GM12878 (cell line): Measurements from ENCODE around the gene FMNL3. TPM values are rescaled to one million over a fixed set of nuclear protein-coding genes. Genes with fewer than 3 reads are reported as not detected.

ENCODE experiments used
- ASH2L ChIP-seq: fragments of 300-600, 200-600 bp; sonication (generic); IDR thresholded peaks from 2 replicates; pipeline ENCODE4 v1.6.1; 2017; ENCODE audit warnings: low read depth, mild to moderate bottlenecking, borderline replicate concordance
- ATF2 ChIP-seq: IDR thresholded peaks from 2 replicates; pipeline ENCODE4 v1.6.1; 2012; ENCODE audit warnings: low read length, inconsistent platforms
- BHLHE40 ChIP-seq, 2 experiments: fragments of 450-650 bp in 1 of 2; IDR thresholded peaks; 2 replicates each; pipeline ENCODE4 v1.6.1; 2011 to 2017; ENCODE audit warnings: low read depth in 2 of 2, borderline replicate concordance in 1 of 2, improper control_type of control experiment in 1 of 2, low read length in 1 of 2, mild to moderate bottlenecking in 1 of 2
- CREM ChIP-seq: IDR thresholded peaks from 2 replicates; pipeline ENCODE4 v1.6.1; 2014; ENCODE audit warnings: antibody characterized with exemption, low read depth
- CTCF ChIP-seq, 3 experiments: IDR thresholded peaks in 2 of 3; conservative IDR thresholded peaks in 1 of 3; 2 replicates each; pipeline ENCODE4 v1.5.1; 2011; ENCODE audit warnings: low read depth in 3 of 3, low read length in 3 of 3, mild to moderate bottlenecking in 3 of 3, control low read depth in 2 of 3, moderate library complexity in 2 of 3, inconsistent platforms in 1 of 3, mixed read lengths in 1 of 3; ENCODE audit not compliant: control insufficient read depth in 2 of 3, insufficient read depth in 1 of 3; ENCODE audit errors: extremely low read depth in 1 of 3
- EED ChIP-seq: sonication (generic); IDR thresholded peaks from 2 replicates; pipeline ENCODE4 v1.6.1; 2016; ENCODE audit warnings: antibody characterized with exemption, low read depth
- HCFC1 ChIP-seq: fragments of 150-350 bp; IDR thresholded peaks from 2 replicates; pipeline ENCODE4 v1.6.1; 2014; ENCODE audit warnings: low read length
- HDAC2 ChIP-seq: fragments of 200-600 bp; sonication (generic); IDR thresholded peaks from 2 replicates; pipeline ENCODE4 v1.6.1; 2017
- IRF4 ChIP-seq: IDR thresholded peaks from 2 replicates; pipeline ENCODE4 v1.6.1; 2011; ENCODE audit warnings: low read depth, low read length
- KDM1A ChIP-seq: fragments of 200-600 bp; sonication (generic); IDR thresholded peaks from 2 replicates; pipeline ENCODE4 v1.6.1; 2016; ENCODE audit warnings: borderline replicate concordance
- MEF2A ChIP-seq: IDR thresholded peaks from 2 replicates; pipeline ENCODE4 v1.6.1; 2011; ENCODE audit warnings: low read depth, mild to moderate bottlenecking, low read length, moderate library complexity; ENCODE audit not compliant: insufficient read depth
- MXI1 ChIP-seq: fragments of 150-350 bp; IDR thresholded peaks from 2 replicates; pipeline ENCODE4 v1.6.1; 2011; ENCODE audit warnings: low read depth, mild to moderate bottlenecking, inconsistent platforms, low read length, improper control_type of control experiment
- NR2C2 ChIP-seq: IDR thresholded peaks from 2 replicates; pipeline ENCODE4 v1.6.1; 2011; ENCODE audit warnings: borderline replicate concordance, low read depth; ENCODE audit not compliant: control insufficient read depth, insufficient read length
- PAX5 ChIP-seq: IDR thresholded peaks from 2 replicates; pipeline ENCODE4 v1.6.1; 2011; ENCODE audit warnings: low read depth, low read length, borderline replicate concordance
- REST ChIP-seq: IDR thresholded peaks from 2 replicates; pipeline ENCODE4 v1.6.1; 2012; ENCODE audit warnings: mild to moderate bottlenecking, low read depth, low read length
- SMARCA5 ChIP-seq: fragments of 450-650 bp; IDR thresholded peaks from 2 replicates; pipeline ENCODE4 v1.6.1; 2017; ENCODE audit warnings: mild to moderate bottlenecking
- SP1 ChIP-seq: IDR thresholded peaks from one replicate; pipeline ENCODE4 v1.6.1; 2011; ENCODE audit warnings: low read depth, low read length
- SPI1 ChIP-seq: IDR thresholded peaks from 2 replicates; pipeline ENCODE4 v1.6.1; 2011; ENCODE audit warnings: low read depth, mild to moderate bottlenecking, low read length, moderate library complexity, borderline replicate concordance; ENCODE audit not compliant: insufficient read depth
- TAF1 ChIP-seq: IDR thresholded peaks from 2 replicates; pipeline ENCODE4 v1.6.1; 2011; ENCODE audit warnings: mild to moderate bottlenecking, low read depth, low read length, borderline replicate concordance
- TCF3 ChIP-seq: IDR thresholded peaks from 2 replicates; pipeline ENCODE4 v1.6.1; 2012; ENCODE audit warnings: low read depth, mild to moderate bottlenecking, low read length, borderline replicate concordance; ENCODE audit not compliant: insufficient read depth
- ZNF217 ChIP-seq: fragments of 450-650 bp; IDR thresholded peaks from 2 replicates; pipeline ENCODE4 v1.6.1; 2017; ENCODE audit warnings: antibody characterized with exemption, mild to moderate bottlenecking
- ZNF622 ChIP-seq: fragments of 450-650 bp; IDR thresholded peaks from 2 replicates; pipeline ENCODE4 v1.6.1; 2017; ENCODE audit warnings: mild to moderate bottlenecking, inconsistent platforms
- polyA plus RNA-seq, 11 experiments: library from polyadenylated mRNA; depleted of rRNA in 4 of 11; unstranded in 6 of 11; stranded (reverse) in 5 of 11; fragments of >200 nt; fragmentation: Nextera tagmentation in 4 of 11; fragmentation: Illumina TruSeq in 1 of 11; extraction: Ambion mirVana in 4 of 11; extraction: Trizol in 1 of 11; gene quantifications; 1 replicate in 1 of 11; 2 replicates in 10 of 11; pipeline versions ENCODE4 v1.2.1 to v1.2.3, GENCODE V29; 2011 to 2016; ENCODE audit warnings: inconsistent platforms in 2 of 11, missing spikeins in 2 of 11, low read depth in 1 of 11
- total RNA-seq, 4 experiments: library from RNA; depleted of rRNA in 3 of 4; stranded (reverse); fragments of >200 nt in 3 of 4; fragmentation: Illumina TruSeq in 1 of 4; extraction: Trizol in 1 of 4; gene quantifications; 2 replicates each; pipeline versions ENCODE4 v1.2.1 to v1.2.3, GENCODE V29; 2013 to 2021
- TF ChIP-seq, protein P1 (sequence below): fragments of 450-650 bp; conservative IDR thresholded peaks from 2 replicates; pipeline ENCODE4 v1.6.1; 2017; ENCODE audit warnings: mild to moderate bottlenecking, moderate library complexity

Gene FMNL3
- total and polyA plus RNA-seq, 10 of the 15 experiments (the other 5 are each of a cell fraction or from before 2014, with no cell fraction given) = 3.0 to 64.9 (median 30.9) TPM

- TF ChIP-seq MEF2A (peak; percentile 35; the same call in 1 of the 2 replicates), SP1 (no peak), KDM1A (no peak), ZNF622 (no peak), HCFC1 (no peak), ASH2L (no peak), CTCF (IDR thresholded peaks at IDR 0.05 in 2 of 3, conservative IDR thresholded peaks at IDR 0.05 in 1 of 3; ENCODE audit: control insufficient read depth in 2 of 3, extremely low read depth in 1 of 3, insufficient read depth in 1 of 3, low read depth in 3 of 3, low read length in 3 of 3) (no peak), NR2C2 (no peak), BHLHE40 (IDR thresholded peaks at IDR 0.05; ENCODE audit: borderline replicate concordance in 1 of 2, low read depth in 2 of 2, low read length in 1 of 2) (peak; percentile 78 to 92), TAF1 (no peak), SMARCA5 (no peak), REST (no peak), ZNF217 (no peak), IRF4 (peak; percentile 78; the same call in 1 of the 2 replicates), HDAC2 (no peak), CREM (0 out of 2 replicates have a peak, but pooled peaks have one; percentile 34), SPI1 (no peak), TCF3 (no peak), EED (peak; percentile 37; the same call in 1 of the 2 replicates), PAX5 (no peak), ATF2 (peak; percentile 36; the same call in 1 of the 2 replicates), MXI1 (no peak)
- TF ChIP-seq, protein P1, sequence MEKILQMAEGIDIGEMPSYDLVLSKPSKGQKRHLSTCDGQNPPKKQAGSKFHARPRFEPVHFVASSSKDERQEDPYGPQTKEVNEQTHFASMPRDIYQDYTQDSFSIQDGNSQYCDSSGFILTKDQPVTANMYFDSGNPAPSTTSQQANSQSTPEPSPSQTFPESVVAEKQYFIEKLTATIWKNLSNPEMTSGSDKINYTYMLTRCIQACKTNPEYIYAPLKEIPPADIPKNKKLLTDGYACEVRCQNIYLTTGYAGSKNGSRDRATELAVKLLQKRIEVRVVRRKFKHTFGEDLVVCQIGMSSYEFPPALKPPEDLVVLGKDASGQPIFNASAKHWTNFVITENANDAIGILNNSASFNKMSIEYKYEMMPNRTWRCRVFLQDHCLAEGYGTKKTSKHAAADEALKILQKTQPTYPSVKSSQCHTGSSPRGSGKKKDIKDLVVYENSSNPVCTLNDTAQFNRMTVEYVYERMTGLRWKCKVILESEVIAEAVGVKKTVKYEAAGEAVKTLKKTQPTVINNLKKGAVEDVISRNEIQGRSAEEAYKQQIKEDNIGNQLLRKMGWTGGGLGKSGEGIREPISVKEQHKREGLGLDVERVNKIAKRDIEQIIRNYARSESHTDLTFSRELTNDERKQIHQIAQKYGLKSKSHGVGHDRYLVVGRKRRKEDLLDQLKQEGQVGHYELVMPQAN = no peak
These were observed 42.5 kb downstream of the FMNL3 start (continued) for GRCh38 chr12:49664591-49665239.
